HCEC 1CT (cell line): ENCODE data around the gene IGFBP4.

Source experiments
- DNase-seq: peaks from one replicate; pipeline ENCODE4 v3.0.0-alpha.2; 2017

The IGFBP4 gene

DNA sequence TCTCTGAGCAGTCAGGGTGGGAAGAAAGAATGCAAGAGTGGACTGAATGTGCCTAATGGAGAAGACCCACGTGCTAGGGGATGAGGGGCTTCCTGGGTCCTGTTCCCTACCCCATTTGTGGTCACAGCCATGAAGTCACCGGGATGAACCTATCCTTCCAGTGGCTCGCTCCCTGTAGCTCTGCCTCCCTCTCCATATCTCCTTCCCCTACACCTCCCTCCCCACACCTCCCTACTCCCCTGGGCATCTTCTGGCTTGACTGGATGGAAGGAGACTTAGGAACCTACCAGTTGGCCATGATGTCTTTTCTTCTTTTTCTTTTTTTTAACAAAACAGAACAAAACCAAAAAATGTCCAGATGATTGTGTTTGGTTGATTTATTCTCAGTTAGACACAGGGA lies 14.1 kb downstream of the IGFBP4 start:
- no peak for DNase-seq

DNA sequence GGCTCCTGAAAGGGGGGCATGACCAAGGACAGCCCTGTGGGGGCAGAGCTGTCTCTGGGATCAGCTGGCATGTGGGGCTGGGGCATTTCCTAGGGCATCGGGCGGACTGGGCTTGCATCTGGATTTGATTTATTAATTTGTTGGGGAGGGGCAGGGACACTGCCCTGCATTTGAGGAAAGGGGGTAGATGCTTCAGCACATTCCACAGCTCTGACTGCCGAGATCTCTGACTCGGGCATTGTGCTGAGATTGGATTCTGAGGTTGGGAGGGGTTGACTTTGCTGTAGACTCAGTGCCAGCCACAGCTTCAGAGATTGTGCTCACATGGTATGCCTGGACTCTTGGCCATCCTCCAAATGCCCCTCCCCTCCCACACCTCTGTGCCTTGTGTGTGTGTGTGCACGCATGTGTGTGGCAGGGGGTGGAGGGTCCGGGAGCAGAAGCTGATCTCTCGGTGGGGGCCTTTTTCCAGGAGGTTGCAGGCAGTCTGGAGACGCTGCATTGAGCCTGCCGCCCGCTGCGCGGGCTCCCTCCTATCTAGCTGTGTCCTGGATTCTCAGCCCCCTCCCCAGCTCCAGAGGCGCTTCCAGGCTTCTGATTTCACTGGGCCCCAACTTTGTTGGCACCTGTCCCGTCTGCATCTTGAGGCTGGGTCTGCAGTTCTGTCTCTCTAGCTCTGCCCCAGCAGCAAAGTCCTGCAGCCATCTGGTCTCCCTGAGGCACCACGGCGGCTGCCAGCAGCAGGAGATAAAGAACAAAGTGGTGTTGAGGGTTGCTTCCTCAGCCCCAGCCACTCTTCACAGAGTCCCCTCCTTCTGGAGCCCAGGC lies 14.9 kb downstream of the IGFBP4 start:
- DNase-seq = peak; percentile 50

DNA sequence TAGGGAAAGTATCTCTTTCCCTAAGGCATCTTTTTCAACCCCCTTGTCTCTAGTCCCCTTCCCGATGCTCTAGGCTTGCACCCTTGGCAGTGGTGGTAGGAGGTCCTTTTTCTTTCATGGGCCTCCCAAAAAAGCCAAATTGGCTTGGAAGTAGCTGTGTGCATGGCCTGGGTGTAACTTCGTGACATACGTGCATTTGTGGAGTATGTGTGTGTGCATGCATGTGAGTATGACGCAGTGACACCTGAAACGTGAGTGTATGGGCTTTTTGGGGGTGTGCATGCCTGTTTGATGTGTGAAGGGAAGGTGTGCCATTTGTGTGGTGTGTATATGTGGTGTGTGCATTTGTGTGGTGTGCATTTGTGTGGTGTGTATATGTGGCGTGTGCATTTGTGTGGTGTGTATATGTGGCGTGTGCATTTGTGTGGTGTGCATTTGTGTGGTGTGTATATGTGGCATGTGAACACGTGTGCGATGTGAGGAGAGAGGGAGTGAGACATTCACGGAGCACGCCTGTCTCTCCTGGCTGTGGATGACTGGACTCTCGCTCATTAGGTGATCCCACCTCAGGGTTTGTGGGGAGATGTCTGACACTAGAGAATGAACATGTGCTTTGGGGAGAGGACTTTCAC lies 15.7 kb downstream of the IGFBP4 start:
- DNase-seq = no peak

DNA sequence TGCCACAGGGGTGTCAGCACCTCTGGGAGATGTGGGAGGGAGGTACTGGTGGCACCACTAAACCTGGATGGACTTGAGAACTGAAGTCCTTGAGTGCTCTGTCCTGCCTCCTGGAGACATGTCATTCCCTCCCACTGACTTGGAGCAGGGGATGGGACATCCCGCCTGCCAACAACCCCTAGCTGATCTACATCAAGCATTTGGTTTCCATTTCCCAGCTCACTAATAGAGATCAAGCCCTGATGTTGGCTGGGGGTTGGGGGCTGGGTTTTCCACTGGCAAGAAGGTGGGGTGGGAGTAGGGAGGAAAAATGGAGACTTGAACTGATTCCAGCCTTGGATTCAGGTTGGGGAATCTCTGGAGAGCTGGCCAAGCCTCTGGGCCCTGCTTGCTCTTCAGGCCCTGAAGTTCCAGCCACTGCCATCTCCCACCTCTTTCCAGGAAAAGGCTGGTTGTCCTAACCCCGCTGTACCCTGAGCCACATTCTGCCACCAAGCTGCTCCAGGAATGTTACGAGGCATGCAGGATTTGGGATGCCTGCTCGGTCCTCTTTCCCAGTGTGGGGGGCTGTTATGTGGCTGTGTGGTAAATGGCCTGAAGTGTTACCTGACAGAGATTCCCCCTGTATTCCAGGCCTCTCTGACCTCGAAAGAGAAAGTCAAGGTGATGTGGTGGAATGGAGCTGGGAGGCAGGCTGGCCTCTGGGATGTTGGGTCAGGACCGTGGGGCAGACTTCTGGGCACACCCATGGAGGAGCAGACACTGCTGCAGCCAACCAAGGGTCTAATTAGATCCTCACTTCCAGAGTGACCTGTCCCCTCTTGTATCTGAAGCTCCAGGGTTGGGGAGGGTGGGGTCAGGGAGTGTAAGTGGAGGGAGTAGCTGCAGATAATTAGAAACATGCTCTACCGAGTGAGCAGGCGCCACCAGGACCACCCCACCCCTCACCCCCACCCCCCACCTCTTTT lies 16.7 kb downstream of the IGFBP4 start:
- DNase-seq = no peak

DNA sequence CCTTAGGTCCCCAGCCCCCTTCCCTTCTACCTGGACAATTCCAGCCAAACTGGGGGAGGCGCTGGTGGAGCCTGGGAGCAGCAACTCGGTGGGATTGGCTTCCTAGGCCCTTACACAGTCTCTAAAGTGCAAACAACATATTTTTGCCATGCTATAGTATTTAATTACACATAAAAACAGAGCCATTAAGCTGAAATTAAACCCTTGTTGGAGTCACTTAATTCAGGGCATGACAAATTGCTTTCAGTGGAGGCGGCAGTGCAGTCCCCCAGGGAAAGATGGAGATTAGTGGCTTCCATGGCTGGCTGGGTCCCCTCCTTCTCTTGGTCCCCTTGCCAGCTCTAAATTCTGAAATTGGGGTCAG lies 17.3 kb downstream of the IGFBP4 start:
- DNase-seq = no peak

DNA sequence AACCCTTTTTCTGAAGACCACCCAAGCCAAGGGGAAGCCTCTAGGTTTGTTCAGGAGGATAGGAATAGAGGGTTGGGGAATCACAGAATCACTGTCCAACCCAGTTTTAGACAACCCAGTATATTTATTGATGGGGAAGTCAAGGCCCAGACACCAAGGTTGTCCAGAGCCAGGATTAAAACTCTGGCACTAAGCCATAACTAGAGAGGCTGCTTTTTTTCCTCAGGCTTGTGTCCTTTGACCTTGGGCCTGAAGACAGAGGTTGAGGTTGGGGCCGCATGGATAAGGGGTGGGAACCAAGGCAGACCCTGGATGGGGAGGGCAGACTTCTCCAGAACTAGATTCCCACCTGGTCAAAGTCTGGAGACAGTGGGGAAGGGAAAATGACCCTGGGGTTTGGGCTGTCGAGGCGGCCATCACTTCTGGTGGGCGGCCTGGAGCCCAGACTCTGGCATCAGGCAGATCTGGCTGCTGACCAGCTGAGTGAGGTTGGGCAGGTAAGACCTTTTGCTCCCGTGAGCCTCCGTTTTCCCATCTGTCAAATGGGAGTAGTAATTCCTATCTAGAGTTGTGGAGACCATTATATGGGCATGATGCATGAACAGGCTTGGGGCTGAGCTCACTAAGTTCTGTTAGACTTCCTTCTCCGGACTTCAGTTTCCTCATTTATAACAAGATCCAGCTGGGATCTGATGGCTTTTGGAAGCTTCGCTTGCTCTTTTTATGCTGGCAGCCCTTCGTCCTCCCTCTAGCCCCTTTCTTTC lies 17.9 kb downstream of the IGFBP4 start:
- no peak for DNase-seq

DNA sequence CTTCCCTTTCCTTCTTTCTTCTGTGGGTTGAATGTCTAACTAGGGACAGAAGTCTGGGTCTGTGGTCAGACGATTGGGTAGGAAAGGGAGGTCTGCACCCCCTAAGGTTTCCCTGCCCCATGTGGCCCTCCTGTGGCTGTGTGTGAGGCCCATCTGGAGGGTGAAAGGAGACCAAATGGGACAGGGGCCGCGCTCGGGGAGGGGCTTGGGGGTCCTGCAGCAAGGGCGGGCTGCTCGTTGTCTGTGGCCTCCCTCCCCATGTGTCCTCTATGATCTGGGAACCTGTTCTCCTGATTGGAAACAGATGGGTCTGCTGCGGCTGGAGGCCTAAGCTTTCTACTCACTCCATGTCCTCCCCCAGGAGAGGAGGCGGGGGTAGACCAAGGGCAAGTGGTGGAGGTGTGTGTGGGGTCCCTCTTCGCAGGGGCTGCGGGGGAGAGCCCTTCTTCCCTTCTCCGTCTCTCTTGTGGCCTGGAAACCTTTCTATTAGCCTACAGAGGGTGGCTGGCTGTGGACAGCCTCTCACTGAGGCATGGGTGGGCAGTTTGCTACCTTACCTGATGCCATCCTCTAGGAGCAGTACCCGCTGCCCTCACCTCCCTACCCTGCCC lies 18.6 kb downstream of the IGFBP4 start:
- DNase-seq = no peak

DNA sequence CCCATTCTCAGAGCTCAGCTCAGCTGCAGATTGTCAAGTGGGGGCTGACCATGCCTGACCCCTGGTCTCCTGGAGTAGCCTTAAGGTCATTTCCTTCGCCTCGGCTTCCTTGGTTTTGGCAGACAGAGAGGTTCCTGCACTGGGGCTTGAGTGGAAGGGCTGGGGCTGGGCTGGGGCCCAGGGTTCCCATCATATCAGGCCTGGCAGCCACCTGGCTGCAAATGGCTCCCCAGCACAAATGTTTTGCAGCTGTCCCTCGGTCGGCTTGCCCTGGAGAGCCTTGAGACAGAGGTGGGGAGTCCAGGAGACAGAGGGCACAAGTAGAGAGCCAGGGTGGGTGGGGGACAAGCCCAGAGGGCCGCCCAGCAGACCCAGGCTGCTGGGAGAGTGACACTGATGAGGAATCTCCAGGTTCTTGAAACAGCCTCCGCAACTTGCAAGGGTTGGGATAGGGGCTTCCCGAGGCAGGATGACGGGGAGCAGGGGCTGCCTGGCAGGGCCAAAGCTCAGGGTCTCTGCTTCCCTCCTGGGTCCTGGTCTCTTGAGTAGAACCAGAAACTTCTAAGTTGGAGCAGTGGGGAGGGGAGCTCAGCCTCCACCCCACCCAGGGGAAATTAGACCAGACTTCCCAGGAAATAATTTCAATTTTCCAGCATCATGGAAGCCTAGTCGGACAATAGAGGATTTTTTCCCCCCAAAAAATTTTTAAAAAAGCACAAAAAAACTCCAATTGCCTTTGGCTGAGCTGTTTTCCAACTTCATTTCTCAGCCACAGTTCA lies 19.3 kb downstream of the IGFBP4 start:
- no peak for DNase-seq

DNA sequence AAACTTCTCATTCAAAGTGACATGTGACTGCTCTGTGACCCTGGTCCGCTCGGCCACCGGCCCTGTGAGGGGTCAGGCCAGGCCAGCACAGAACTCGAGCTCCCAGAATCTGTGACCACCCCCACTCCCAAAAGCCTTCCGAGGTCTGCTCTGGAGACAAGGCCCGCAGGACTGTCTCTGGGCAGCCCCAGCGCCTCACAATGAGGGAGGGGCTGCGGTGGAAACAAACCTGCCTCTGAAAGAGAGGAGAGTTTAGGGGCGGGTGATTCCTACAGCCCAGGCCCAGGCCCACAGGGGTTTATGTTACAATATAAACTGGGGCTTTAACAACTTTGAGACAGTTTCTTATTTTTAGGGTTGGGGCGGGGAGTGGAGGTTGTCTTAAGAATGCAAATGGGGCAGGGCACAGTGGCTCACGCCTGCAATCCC lies 19.9 kb downstream of the IGFBP4 start:
- DNase-seq = no peak

DNA sequence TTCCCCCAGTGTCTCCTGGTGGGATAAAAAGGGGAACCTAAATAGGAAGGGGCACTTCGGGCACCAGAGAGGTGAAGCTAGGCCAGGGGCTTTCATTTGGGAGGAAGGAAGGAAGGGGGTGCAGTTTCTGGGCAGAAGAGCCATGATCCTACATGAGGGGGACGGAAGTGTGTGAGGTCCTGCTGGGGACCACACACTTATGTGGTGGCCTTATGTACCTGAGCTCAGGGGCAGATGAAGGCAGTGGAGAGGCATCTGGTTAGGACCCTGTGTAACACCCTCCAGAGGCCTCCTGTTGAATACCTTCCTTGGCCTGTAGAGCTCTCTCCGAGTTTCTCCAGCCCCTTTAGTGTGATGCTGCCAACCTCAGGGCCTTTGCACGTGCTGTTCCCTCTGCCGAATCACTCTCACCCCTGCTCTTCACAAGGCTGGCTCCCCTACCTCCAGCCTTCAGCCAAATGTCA lies 21.2 kb downstream of the IGFBP4 start:
- DNase-seq = no peak

DNA sequence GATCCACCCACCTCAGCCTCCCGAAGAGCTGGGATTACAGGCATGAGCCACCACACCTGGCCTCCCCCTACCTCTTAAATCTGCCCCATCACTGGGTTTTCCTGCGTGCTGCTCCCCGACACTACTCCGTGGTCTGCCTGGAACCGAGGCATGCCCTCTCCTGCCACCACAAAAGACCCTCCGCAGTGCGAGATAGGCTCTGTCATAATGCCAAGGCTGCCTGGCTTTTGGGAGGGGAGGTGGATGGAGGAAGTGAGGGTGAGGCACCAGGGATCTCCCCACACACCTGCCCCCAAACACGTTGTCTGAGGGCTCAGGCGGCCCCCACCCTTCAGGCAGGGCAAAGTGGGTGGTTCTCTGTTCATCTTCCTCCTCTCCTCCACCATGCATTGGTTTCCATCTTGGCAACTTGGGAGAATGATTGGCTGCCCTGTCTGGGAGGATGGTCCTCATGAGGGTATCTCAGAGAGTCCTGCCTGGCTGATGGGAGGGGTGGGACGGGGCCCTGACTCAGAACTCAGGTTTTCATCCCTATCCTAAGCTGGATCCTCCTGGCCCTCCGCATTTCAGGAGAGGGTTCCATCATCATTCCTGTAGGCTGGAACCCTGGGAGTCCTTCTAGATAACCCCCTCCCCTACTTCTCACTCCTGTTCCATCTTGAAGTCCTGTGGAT lies 23.2 kb downstream of the IGFBP4 start:
- DNase-seq = no peak

DNA sequence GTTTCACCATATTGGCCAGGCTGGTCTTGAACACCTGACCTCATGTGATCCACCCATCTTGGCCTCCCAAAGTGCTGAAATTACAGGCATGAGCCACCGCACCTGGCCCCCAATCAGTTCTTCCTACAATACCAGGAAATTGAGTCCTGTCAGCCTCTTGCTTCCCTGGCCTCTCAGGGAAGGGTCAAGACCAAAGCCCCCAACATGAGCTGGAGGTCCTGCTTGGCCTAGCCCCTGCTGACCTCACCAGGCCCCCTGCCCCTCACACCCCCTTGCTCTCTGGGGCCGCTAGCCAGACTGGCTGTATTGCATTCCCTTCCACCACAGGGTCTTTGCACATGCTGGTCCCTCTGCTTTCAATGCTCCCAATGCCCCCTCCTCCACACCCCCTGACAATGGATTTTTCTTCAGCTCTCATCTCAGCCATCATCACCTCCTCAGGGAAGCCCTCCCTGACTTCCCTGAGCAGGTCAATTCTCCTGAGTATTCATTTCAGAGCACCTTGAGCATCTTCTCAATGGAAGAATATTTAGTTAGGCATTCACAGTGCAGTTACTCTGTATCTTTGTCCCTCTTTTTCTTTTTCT lies 24.1 kb downstream of the IGFBP4 start:
- DNase-seq = no peak

DNA sequence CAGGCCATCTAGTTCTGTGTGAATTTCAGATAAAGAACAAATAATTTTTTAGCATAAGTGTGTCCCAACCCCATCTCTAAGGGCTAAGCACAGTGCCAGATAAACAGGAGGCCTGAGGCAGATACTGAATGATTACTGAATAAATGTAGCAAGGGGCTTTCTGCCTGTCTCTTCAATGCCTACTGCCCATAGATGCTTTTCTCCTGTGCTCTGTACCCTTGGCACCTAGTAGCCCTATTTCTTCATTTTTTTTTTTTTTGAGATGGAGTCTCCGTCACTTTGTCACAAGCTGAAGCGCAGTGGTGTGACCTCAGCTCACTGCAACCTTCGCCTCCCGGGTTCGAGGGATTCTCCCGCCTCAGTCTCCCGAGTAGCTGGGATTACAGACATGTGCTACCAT lies 25.3 kb downstream of the IGFBP4 start:
- no peak for DNase-seq

DNA sequence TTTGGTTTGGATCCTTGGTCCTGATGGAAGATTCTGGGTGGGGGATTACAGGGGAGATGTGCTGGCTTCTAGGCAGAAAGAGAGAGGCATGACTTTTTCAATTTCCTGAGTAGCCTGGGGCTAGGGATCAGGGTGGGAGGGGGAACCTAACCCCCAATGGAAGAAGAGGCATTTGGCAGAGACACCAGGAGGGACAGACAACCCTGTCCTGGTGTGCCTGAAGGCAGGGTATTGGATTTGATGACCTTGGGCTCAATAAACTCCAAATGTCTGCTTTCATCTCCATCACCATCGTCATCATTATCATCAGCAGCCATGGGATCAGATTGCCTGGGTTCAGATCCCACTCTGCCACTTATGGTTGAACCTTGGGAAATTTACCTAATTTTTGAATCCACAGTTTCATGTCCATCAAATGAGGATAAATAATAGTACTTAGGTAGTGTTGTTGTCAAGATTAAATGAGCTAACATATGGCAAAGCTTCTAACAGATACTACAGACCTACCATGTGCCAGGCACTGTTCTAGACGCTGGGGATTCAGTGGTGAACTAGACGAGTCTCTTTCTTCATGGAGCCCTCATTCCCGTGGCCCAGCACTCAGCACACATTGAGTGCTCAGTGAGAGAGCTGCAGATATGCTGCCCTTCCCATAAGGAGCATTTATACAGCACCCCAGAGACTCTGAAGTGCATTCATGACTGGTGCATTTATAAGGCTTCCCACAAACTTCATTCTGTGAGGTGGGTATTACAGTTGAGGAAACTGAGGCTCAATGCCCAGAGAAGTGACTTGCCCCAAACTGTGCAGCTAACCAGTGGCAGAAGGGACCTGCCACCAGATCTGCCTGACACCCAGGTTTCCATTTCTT lies 26.8 kb downstream of the IGFBP4 start:
- no peak for DNase-seq

DNA sequence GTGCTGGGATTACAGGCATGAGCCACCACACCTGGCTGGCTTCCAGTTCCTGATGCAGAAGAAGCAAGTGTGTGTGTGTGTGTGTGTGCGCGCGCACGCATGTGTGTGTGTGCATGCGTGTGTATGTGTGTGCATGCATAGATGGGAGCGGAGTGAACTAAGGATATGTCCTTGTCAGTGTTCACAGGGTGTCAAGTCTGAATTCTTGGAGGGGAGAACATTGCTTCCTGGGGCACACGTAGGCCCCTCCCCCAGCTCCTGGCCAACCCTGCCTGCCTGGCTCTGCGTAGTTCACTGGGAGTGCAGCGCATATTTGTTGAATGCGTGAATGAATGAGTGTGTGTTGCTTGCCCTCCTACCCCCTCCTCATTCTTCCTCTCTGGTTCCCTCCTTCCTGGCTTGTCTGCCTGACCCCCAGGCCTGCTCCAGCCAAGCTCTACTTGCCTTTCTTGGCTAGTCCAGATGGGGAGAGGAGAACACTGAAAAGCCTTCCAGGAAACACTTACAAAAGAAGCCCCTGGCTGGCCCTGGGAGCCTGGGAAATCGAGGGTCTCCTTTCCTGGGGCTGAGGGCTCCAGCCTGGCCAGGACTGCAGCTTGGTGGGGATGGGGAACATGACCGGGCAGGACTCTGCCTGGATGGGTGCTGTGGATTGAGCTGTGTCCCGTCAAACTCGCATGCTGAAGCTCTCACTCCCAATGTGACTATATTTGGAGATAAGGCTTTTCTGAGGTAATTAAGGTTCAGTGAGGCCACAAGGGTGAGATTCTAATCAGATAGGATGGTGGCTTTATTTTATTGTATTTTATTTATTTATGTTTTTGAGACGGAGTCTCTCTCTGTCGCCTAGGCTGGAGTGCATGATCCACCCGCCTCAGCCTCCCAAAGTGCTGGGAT lies 27.9 kb downstream of the IGFBP4 start:
- DNase-seq = no peak

DNA sequence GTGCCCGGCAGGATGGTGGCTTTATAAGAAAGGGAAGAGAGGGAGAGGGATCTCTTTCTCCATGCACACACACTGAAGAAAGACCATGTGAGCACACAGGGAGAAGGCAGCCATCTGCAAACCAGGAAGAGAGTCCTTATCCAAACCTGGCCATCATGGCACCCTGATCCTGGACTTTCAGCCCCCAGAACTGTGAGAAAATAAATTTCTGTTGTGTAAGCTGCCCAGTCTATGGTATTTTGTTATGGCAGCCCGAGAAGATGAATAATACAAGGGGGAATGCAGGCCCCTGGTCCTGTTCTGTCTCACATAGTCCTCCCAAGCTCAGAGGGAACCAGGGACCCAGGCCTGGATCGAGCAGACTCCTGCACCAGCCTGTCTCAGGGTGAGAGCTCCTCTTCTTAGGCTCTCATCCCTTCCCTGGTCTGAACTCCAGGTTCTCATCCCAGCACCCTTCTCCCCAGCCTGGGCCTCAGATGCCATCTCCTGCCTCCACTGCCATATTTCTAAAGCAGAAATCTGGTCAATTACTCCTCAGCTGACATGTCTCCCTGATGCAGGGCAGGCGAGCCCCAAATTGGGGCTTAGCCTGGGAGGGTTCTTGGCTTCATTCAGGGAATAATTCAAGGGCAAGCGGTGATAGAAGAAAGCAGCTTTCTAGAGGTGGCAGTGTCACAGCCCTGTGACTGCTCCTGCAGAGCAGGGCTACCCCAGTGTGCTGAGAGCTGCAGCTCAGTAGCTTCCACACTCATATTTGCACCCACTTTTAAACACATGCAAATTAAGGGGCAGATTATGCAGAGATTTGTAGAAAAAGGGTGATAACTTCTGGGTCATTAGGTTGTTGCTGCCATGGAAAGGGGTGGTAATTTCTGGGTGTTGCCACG lies 28.8 kb downstream of the IGFBP4 start:
- DNase-seq = no peak
